Endothelial cell of umbilical vein (primary cell): ENCODE data around the gene SPO11. TPM values are rescaled to one million over a fixed set of nuclear protein-coding genes. Genes with fewer than 3 reads are reported as not detected.

Experiments used
- BruUV-seq: library from RNA; stranded (reverse); fragments of 400-500 nt; replicated peaks from 2 replicates; lab custom pipeline; 2021; lab: Mats Ljungman, UMichigan
- CTCF ChIA-PET: fragments of 300-600, 350-600 bp; sonication (Branson Sonifier 250); formaldehyde crosslinking; loops from one replicate; lab custom pipeline; 2021; ENCODE audit warnings: antibody characterized with exemption, inconsistent platforms; lab: Charles Lee
- POLR2A ChIA-PET: fragments of 300-600, 350-600 bp; sonication (Branson Sonifier 250); formaldehyde crosslinking; loops from one replicate; lab custom pipeline; 2021; ENCODE audit warnings: antibody characterized with exemption, inconsistent platforms; lab: Charles Lee
- DNase-seq: peaks from one replicate; pipeline ENCODE4 v3.0.0-alpha.2; 2011; ENCODE audit warnings: low read depth, low spot score
- FAIRE-seq: peaks from 2 replicates; lab custom pipeline; 2011; peaks lifted over from hg19 to GRCh38; lab: Jason Lieb, UNC
- H2AFZ ChIP-seq: 2 replicates; pipeline ENCODE4 v1.6.0; 2012; ENCODE audit warnings: low read depth, low read length, control low read depth, inconsistent platforms
- H3K27ac ChIP-seq: 2 replicates; pipeline ENCODE4 v1.5.1; 2011; ENCODE audit warnings: low read depth, mild to moderate bottlenecking, control low read depth, low read length, moderate library complexity; ENCODE audit not compliant: insufficient read depth
- H3K27me3 ChIP-seq, 2 experiments: 2 replicates each; pipeline versions ENCODE4 v1.6.0 to v1.6.1; 2011; ENCODE audit warnings: low read length in 2 of 2, mixed read lengths in 1 of 2; ENCODE audit not compliant: control insufficient read depth in 2 of 2, insufficient read depth in 2 of 2
- H3K36me3 ChIP-seq, 2 experiments: 2 replicates in 1 of 2; 3 replicates in 1 of 2; pipeline ENCODE4 v1.5.1; 2011; ENCODE audit warnings: low read length in 2 of 2, mild to moderate bottlenecking in 1 of 2, moderate library complexity in 1 of 2; ENCODE audit not compliant: control insufficient read depth in 2 of 2, insufficient read depth in 2 of 2; ENCODE audit errors: extremely low read depth in 1 of 2
- H3K4me1 ChIP-seq: 3 replicates; pipeline ENCODE4 v1.5.1; 2011; ENCODE audit warnings: mild to moderate bottlenecking, low read length; ENCODE audit not compliant: control insufficient read depth, insufficient read depth; ENCODE audit errors: extremely low read depth
- H3K4me2 ChIP-seq: 2 replicates; pipeline ENCODE4 v1.6.1; 2011; ENCODE audit warnings: low read length, control low read depth, mixed read lengths; ENCODE audit not compliant: insufficient read depth
- H3K4me3 ChIP-seq, 3 experiments: fragments of 200-600 bp in 1 of 3; sonication (generic), shearing (Covaris generic) in 1 of 3; replicated peaks in 1 of 3; 2 replicates each; pipeline ENCODE4 v1.5.1; 2011 to 2016; ENCODE audit warnings: control low read depth in 3 of 3, low read length in 3 of 3, mild to moderate bottlenecking in 2 of 3, inconsistent platforms in 1 of 3, low read depth in 1 of 3, moderate library complexity in 1 of 3; ENCODE audit not compliant: insufficient read depth in 1 of 3
- H3K79me2 ChIP-seq: 2 replicates; pipeline ENCODE4 v1.6.0; 2012; ENCODE audit warnings: low read length, inconsistent platforms; ENCODE audit not compliant: control insufficient read depth, insufficient read depth
- H3K9ac ChIP-seq: replicated peaks from 2 replicates; pipeline ENCODE3; 2011; ENCODE audit warnings: low read length, control low read depth; ENCODE audit not compliant: insufficient read depth; ENCODE audit errors: extremely low read depth
- H3K9me1 ChIP-seq: replicated peaks from 3 replicates; pipeline ENCODE4 v1.6.0; 2011; ENCODE audit warnings: mild to moderate bottlenecking, low read length; ENCODE audit not compliant: control insufficient read depth, insufficient read depth; ENCODE audit errors: extremely low read depth
- H3K9me3 ChIP-seq: replicated peaks from 2 replicates; pipeline ENCODE4 v1.5.1; 2012; ENCODE audit warnings: low read length, inconsistent platforms; ENCODE audit not compliant: control insufficient read depth, insufficient read depth
- H4K20me1 ChIP-seq: replicated peaks from 2 replicates; pipeline ENCODE3; 2011; ENCODE audit warnings: mild to moderate bottlenecking, low read length; ENCODE audit not compliant: control insufficient read depth, insufficient read depth; ENCODE audit errors: extremely low read depth
- CTCF ChIP-seq, 2 donors: IDR thresholded peaks; 1 replicate in 1 of 2; 2 replicates in 1 of 2; pipeline ENCODE4 v1.5.1; 2011; ENCODE audit warnings: low read length in 2 of 2, mild to moderate bottlenecking in 2 of 2, moderate library complexity in 2 of 2, control low read depth in 1 of 2, inconsistent platforms in 1 of 2, low read depth in 1 of 2; ENCODE audit not compliant: insufficient read depth in 1 of 2; ENCODE audit errors: extremely low read depth in 1 of 2
- EZH2 ChIP-seq: IDR thresholded peaks from 2 replicates; pipeline ENCODE4 v1.6.1; 2012; ENCODE audit warnings: borderline replicate concordance, low read depth, mild to moderate bottlenecking, moderate library complexity, low read length, inconsistent platforms; ENCODE audit not compliant: severe bottlenecking
- FOS ChIP-seq: IDR thresholded peaks from 2 replicates; pipeline ENCODE4 v1.6.1; 2011; ENCODE audit warnings: mild to moderate bottlenecking, low read length, moderate library complexity, borderline replicate concordance; ENCODE audit not compliant: insufficient read depth
- JUN ChIP-seq: IDR thresholded peaks from 2 replicates; pipeline ENCODE4 v1.6.1; 2011; ENCODE audit warnings: borderline replicate concordance, low read depth; ENCODE audit not compliant: insufficient read length, insufficient read depth
- POLR2A ChIP-seq: IDR thresholded peaks from 2 replicates; pipeline ENCODE4 v1.6.1; 2012; ENCODE audit warnings: low read depth, mild to moderate bottlenecking, control low read depth, low read length
- dilution Hi-C: fragments of 300-500 bp; cut with MboI; formaldehyde crosslinking; loops from one replicate; pipeline ENCODE4 v1.15.0; 2019; ENCODE audit warnings: low sequenced_read_pairs; ENCODE audit not compliant: extremely low pct_ligation_motif_present
- intact Hi-C: fragments of 100-400 bp; cut with micrococcal nuclease; formaldehyde crosslinking; loops from one replicate; pipeline ENCODE4 v1.10.0; 2022
- polyA plus RNA-seq, 4 experiments: library from polyadenylated mRNA; depleted of rRNA in 3 of 4; stranded (reverse) in 3 of 4; unstranded in 1 of 4; fragments of >200 nt; gene quantifications; 2 replicates each; pipeline versions ENCODE4 v1.2.1 to v1.2.3, GENCODE V29; 2011 to 2012; ENCODE audit warnings: missing spikeins in 1 of 4
- total RNA-seq: library from RNA; stranded (reverse); gene quantifications from 2 replicates; pipeline ENCODE4 v1.2.3, GENCODE V29; 2021

SPO11 gene
- total and polyA plus RNA-seq, 2 donors (not counting 3 experiments of a cell fraction or from before 2014, with no cell fraction given): not detected

- Histone ChIP-seq H3K4me1 (no peaks in the 10 kb centered on the region), H3K4me2 (no peak overlapping the region), H3K9me3 (no peaks in the 10 kb centered on the region), H3K36me3 (no peaks in the 10 kb centered on the region), H2AFZ (no peak overlapping the region), H3K9ac (no peak overlapping the region), H3K79me2 (no peaks in the 10 kb centered on the region), H4K20me1 (no peaks in the 10 kb centered on the region), H3K4me3 (no peak overlapping the region), H3K9me1 (no peaks in the 10 kb centered on the region), H3K27ac (no peak overlapping the region), H3K27me3 (peaks cover 0 to 1% of the 10 kb centered on the region in 2 experiments)
- ChIA-PET POLR2A (no interaction called here), CTCF (no interaction called here)
- no peak for FAIRE-seq
- TF ChIP-seq CTCF (IDR thresholded peaks at IDR 0.05; ENCODE audit: extremely low read depth in 1 of 2, insufficient read depth in 1 of 2, low read depth in 1 of 2, low read length in 2 of 2): no peak
- TF ChIP-seq EZH2: no peak
- no peak for TF ChIP-seq FOS
- dilution Hi-C loops (no loop called here), intact Hi-C loops (no loop called here)
- BruUV-seq: no TSS peak
- no peak for DNase-seq
Measured at GRCh38 chr20:57291003-57291402, 38.6 kb upstream of the SPO11 start.

DNA sequence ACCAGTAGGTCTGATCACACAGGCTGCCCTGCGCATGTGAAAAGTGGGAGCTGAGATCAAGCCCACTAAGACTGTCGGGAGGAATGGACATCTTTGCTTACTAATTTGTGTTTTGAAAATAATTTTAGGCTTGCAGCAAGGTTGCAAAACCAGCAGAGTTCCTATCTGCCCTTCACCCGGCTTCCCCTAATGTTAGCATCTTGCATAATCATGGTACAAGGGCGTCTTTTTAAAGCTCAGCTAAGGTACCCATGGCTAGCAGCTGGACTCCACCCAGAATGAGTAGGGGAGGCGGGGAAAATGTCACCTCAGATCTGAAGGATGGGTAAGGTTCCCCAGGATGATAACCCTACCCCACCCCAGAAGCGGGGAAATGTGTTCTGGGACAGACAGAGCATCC, 37.9 kb upstream of the SPO11 start:
- no peaks in the 10 kb centered on the region for H3K79me2 ChIP-seq
- no TSS peak for BruUV-seq
- H3K4me3 ChIP-seq: no peak overlapping the region
- no peaks in the 10 kb centered on the region for H3K4me1 ChIP-seq
- no peaks in the 10 kb centered on the region for H3K9me1 ChIP-seq
- H3K4me2 ChIP-seq: no peak overlapping the region
- DNase-seq: no peak
- intact Hi-C loops: no loop called here
- H4K20me1 ChIP-seq: no peaks in the 10 kb centered on the region
- TF ChIP-seq POLR2A: no peak
- TF ChIP-seq JUN: no peak
- no peak for TF ChIP-seq FOS
- H3K9ac ChIP-seq: no peak overlapping the region
- no peak overlapping the region for H2AFZ ChIP-seq
- dilution Hi-C loops: no loop called here
- H3K9me3 ChIP-seq: no peaks in the 10 kb centered on the region
- H3K36me3 ChIP-seq: no peaks in the 10 kb centered on the region
- CTCF ChIA-PET: no interaction called here
- no peak for FAIRE-seq
- H3K27ac ChIP-seq: no peak overlapping the region
- H3K27me3 ChIP-seq: peaks cover 0 to 1% of the 10 kb centered on the region in 2 experiments
- POLR2A ChIA-PET: no interaction called here
